Smooth muscle cell (in vitro differentiated cells): ENCODE results near the gene ADPRHL1. TPM values are rescaled to one million over a fixed set of nuclear protein-coding genes. Genes with fewer than 3 reads are reported as not detected.

Source experiments
- DNase-seq: peaks from one replicate; lab custom pipeline; 2025; ENCODE audit not compliant: unreplicated experiment; lab: John Stamatoyannopoulos, UW
- H2AFZ ChIP-seq: fragments of 200-600 bp; sonication (generic); 2 replicates; pipeline ENCODE4 v1.6.0; 2016; ENCODE audit warnings: antibody characterized with exemption, low read depth, mild to moderate bottlenecking
- H3F3A ChIP-seq: fragments of 200-600 bp; sonication (generic); 2 replicates; pipeline ENCODE4 v1.6.0; 2017; ENCODE audit warnings: antibody characterized with exemption, low read depth
- H3K27ac ChIP-seq: fragments of 200-600 bp; sonication (generic); 2 replicates; pipeline ENCODE4 v1.5.1; 2016; ENCODE audit warnings: low read depth, mild to moderate bottlenecking
- H3K27me3 ChIP-seq: fragments of 200-600 bp; sonication (generic); 2 replicates; pipeline ENCODE4 v1.6.1; 2016; ENCODE audit warnings: low read depth, mild to moderate bottlenecking
- H3K36me3 ChIP-seq: fragments of 200-600 bp; sonication (generic); 2 replicates; pipeline ENCODE4 v1.5.1; 2016; ENCODE audit warnings: low read depth
- H3K4me1 ChIP-seq: fragments of 200-600 bp; sonication (generic); 2 replicates; pipeline ENCODE4 v1.5.1; 2016; ENCODE audit warnings: low read depth
- H3K4me2 ChIP-seq: fragments of 200-600 bp; sonication (generic); 2 replicates; pipeline ENCODE4 v1.6.0; 2016; ENCODE audit warnings: mild to moderate bottlenecking
- H3K4me3 ChIP-seq: fragments of 200-600 bp; sonication (generic); 2 replicates; pipeline ENCODE4 v1.5.1; 2016; ENCODE audit warnings: mild to moderate bottlenecking
- H3K79me2 ChIP-seq: fragments of 200-600 bp; sonication (generic); 2 replicates; pipeline ENCODE4 v1.6.0; 2016; ENCODE audit warnings: low read depth, mild to moderate bottlenecking
- H3K9ac ChIP-seq: fragments of 200-600 bp; sonication (generic); 2 replicates; pipeline ENCODE4 v1.6.0; 2016; ENCODE audit warnings: low read depth
- H3K9me3 ChIP-seq: fragments of 200-600 bp; sonication (generic); replicated peaks from 2 replicates; pipeline ENCODE4 v1.5.1; 2016; ENCODE audit warnings: low read depth
- H4K20me1 ChIP-seq: fragments of 200-600 bp; sonication (generic); 2 replicates; pipeline ENCODE4 v1.6.0; 2016; ENCODE audit warnings: low read depth
- WGBS: methylation state at CpG from one replicate; pipeline ENCODE4 v1.1.7; 2016; ENCODE audit warnings: low lambda C conversion rate; 5-methylcytosine and 5-hydroxymethylcytosine counted together
- polyA plus RNA-seq: library from polyadenylated mRNA; unstranded; fragments of >200 nt; fragmentation: Nextera tagmentation; extraction: Ambion mirVana; gene quantifications from 2 replicates; pipeline ENCODE4 v1.2.1, GENCODE V29; 2016
- total RNA-seq: library from RNA; depleted of rRNA; stranded (reverse); fragments of >200 nt; gene quantifications from 2 replicates; pipeline ENCODE4 v1.2.3, GENCODE V29; 2014
- TF ChIP-seq, protein P1 (sequence below): fragments of 200-600 bp; sonication (generic); IDR thresholded peaks from 2 replicates; pipeline ENCODE4 v1.5.1; 2017; ENCODE audit warnings: borderline replicate concordance, mild to moderate bottlenecking, antibody characterized with exemption; ENCODE audit not compliant: insufficient read depth, poor library complexity, severe bottlenecking

Gene ADPRHL1
- total and polyA plus RNA-seq, 2 experiments from 2014 or later, result 0.18 to 1.2 TPM

DNA sequence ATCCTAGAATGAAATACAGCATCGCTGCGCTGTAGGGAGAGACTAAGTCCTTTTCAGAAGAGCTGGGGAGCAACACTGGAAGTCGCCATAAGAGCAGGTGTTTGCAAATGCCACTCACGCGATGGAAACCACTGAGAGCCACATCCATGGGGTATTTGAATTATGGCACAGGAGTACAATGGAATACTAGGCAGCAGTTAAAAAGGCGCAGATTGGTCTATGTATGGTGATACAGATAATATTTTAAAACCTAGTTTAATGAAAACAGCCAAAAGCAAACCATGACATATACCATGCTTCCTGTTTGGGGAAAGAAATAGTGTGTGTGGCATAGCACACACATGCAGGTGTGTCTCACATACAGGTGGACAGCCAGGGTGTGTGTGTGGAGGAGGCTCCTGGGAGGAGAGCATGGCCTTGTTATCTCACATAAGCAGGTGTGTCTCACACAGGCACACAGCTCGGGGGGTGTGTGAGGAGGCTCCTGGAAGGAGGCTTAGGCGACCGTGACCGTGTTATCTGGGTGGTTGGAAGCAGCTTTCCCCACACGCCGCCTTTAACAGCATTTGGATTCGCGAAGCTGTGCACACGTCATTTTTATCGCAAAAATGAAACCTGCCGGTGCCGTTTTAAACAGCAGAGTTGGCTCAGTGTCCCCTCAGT lies 33.6 kb downstream of the ADPRHL1 start:
- Histone ChIP-seq H3F3A (no peaks in the 10 kb centered on the region), H3K27ac (no peak overlapping the region), H4K20me1 (no peaks in the 10 kb centered on the region), H3K4me2 (no peak overlapping the region), H3K4me3 (no peak overlapping the region), H3K9ac (no peak overlapping the region), H2AFZ (no peak overlapping the region), H3K27me3 (no peaks in the 10 kb centered on the region), H3K79me2 (no peaks in the 10 kb centered on the region), H3K4me1 (no peaks in the 10 kb centered on the region), H3K9me3 (no peaks in the 10 kb centered on the region), H3K36me3 (no peaks in the 10 kb centered on the region)
- 96% methylated on average over 18 of the region's 18 CpGs for WGBS
- no peak for DNase-seq
- TF ChIP-seq, protein P1, sequence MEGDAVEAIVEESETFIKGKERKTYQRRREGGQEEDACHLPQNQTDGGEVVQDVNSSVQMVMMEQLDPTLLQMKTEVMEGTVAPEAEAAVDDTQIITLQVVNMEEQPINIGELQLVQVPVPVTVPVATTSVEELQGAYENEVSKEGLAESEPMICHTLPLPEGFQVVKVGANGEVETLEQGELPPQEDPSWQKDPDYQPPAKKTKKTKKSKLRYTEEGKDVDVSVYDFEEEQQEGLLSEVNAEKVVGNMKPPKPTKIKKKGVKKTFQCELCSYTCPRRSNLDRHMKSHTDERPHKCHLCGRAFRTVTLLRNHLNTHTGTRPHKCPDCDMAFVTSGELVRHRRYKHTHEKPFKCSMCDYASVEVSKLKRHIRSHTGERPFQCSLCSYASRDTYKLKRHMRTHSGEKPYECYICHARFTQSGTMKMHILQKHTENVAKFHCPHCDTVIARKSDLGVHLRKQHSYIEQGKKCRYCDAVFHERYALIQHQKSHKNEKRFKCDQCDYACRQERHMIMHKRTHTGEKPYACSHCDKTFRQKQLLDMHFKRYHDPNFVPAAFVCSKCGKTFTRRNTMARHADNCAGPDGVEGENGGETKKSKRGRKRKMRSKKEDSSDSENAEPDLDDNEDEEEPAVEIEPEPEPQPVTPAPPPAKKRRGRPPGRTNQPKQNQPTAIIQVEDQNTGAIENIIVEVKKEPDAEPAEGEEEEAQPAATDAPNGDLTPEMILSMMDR, result no peak

DNA sequence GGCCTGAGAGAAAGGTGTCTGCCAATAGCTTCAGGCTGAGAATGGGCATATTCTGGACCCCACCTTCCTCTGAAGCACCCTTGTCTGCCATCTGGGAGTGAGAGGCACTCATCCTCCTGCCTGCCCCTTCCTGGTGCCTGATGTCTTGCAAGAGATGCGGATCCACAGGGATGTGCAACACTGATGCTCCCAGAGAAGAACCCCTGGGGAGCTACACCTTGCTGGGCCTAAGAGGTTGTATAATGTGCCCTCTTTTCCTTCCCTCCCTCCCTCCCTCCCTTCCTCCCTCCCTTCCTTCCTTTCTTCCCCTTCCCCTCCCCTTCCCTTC lies 34.6 kb downstream of the ADPRHL1 start:
- Histone ChIP-seq H3K36me3 (no peaks in the 10 kb centered on the region), H3K4me2 (no peak overlapping the region), H3F3A (no peaks in the 10 kb centered on the region), H3K4me3 (no peak overlapping the region), H3K27me3 (no peaks in the 10 kb centered on the region), H3K9me3 (no peaks in the 10 kb centered on the region), H2AFZ (no peak overlapping the region), H3K4me1 (no peaks in the 10 kb centered on the region), H3K27ac (no peak overlapping the region), H3K9ac (no peak overlapping the region), H4K20me1 (no peaks in the 10 kb centered on the region), H3K79me2 (no peaks in the 10 kb centered on the region)
- TF ChIP-seq, protein P1, result no peak
- no peak for DNase-seq
- 85% methylated on average over 1 of the region's 1 CpG for WGBS

DNA sequence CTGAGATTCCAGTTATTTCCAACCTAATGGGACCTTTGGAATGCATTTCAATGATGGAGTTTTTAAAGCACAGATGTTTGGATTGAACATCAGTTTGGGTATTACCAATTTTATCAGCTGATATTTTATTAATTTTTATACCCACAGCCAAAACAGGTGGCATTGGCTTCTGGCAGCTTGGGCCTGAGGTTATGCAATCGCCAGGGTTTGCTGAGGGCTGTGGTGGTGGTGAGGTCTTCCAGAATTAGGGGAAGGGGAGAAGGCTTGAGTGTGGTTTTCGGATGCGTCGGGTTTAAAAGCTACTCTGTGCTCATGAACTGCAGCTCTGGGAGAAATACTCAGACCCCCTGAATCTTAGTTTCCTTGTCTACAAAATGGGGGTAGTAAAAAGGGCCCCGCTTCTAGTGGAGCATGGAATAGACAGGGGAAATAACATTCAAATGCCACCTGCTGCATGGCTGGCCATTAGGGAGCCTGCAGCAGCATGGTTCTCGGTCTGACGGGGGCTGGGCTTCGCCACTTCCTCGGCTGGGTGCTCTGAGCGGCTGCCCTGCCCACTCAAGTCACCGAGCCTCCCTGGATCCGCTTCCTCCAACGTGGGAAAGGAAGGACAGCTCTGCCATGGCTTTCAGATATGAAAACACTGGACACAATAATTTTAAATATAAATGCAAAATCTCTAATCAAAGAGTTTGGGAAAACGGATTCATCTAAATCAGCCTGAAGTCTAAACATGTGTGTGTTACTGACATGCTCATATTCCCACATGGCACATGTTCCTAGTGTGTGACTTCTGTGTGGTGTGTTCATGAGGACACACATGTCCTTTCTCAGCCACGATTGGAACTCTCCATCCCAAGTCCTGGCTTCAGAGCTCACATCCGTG lies 35.2 kb downstream of the ADPRHL1 start:
- Histone ChIP-seq H2AFZ (no peak overlapping the region), H3K4me2 (no peak overlapping the region), H3K9ac (no peak overlapping the region), H3K36me3 (no peaks in the 10 kb centered on the region), H3K9me3 (no peaks in the 10 kb centered on the region), H3K4me1 (no peaks in the 10 kb centered on the region), H3K4me3 (no peak overlapping the region), H4K20me1 (no peaks in the 10 kb centered on the region), H3K79me2 (no peaks in the 10 kb centered on the region), H3F3A (no peaks in the 10 kb centered on the region), H3K27me3 (no peaks in the 10 kb centered on the region), H3K27ac (no peak overlapping the region)
- TF ChIP-seq, protein P1, result no peak
- no peak for DNase-seq
- 79% methylated on average over 16 of the region's 16 CpGs for WGBS
